ENCODE measurements around the gene CUEDC1.
A peak's percentile ranks its signal among the peaks of the same experiment; 100 is the strongest.

Gene CUEDC1

DNA sequence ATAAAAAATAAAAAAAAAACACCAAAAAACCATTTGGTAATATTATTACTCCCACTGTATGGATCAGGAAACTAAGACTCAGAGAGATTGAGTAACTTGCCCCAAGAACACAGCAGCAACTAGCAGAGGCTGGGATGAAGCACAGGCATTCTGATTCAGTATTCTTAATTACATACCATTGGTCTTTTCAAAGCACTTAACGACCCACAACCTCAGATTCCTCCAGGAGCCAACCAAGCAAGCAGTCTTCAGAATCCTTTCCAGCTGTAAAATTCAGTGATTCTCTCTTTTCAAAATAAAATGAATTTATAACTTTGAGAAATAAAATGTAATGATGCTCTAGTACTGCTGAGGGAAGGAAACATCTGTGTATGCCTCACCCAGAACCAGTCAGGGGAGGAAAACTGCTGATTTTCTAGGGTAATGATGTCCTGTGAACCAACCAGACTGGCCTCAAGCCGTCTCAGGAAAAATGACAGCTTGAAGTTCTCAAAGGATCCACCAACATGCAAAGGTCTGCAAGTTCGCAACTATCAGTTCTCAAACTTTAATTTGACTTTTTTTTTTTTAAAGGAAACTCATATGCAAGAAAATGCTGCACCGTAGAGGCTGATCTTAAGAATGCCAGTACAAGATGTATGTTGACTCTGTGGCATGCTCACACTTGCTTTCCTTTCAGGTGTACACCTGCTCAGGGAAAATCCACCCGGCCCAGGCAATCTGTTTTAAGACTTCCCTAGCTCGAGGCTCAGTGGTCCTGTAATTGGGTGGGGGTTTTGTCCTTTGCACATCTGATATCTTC, 9.0 kb downstream of the CUEDC1 start:
- DNase-seq (ENCODE audit: low read depth), result no peak
- peak overlapping the region; percentile 37 for H3K4me3 ChIP-seq (ENCODE audit: control insufficient read depth, low read depth, low read length)
- TF ChIP-seq CTCF (IDR thresholded peaks at IDR 0.05; ENCODE audit: control insufficient read depth, insufficient read depth, low read depth, low read length, missing control alignments), result no peak

GRCh38 chr17:57944908-57945307, 10.3 kb downstream of the CUEDC1 start:
- DNase-seq (ENCODE audit: low read depth), result no peak
- no peak overlapping the region for H3K4me3 ChIP-seq (ENCODE audit: control insufficient read depth, low read depth, low read length)
- no peak for TF ChIP-seq CTCF (IDR thresholded peaks at IDR 0.05; ENCODE audit: control insufficient read depth, insufficient read depth, low read depth, low read length, missing control alignments)

DNA sequence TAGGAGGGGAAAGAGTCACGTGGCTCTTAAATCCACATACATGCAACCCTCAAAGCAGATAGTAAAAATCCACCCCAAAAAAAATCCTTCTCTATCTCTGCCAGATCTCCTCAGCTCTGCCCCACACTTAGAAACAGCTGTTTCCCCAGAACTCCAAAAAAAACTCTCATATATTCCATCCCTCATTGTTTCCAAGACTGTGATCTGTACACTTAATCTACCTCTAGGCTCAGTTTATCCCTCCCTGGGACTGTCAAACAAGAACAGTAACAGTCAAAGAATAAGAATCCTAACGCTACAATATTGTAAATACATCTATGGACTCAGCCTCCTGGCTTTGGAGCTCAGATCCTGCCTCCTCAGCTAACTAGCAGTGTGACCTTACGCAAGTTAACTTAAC, 11.6 kb downstream of the CUEDC1 start:
- no peak overlapping the region for H3K4me3 ChIP-seq (ENCODE audit: control insufficient read depth, low read depth, low read length)
- TF ChIP-seq CTCF (IDR thresholded peaks at IDR 0.05; ENCODE audit: control insufficient read depth, insufficient read depth, low read depth, low read length, missing control alignments), result no peak
- no peak for DNase-seq (ENCODE audit: low read depth)

DNA sequence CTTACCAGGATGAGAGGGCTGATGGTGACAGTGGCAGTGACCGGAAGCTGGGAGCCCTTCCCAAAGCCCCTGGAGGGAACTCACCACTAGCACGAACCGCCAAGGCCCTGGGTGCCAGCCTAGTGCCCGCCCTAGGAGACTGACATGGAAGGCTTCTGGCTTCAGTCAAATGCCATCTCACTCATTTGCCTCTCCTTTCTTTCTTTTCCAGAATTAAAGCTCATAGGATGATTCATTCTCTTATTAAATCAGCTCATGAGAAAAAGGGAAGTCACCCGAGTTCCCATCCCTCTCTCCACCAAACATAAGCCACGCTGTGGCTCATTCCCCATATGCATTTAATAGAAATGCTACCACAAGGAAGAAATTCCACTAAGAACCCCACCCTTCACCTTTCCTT, 12.1 kb downstream of the CUEDC1 start:
- no peak for TF ChIP-seq CTCF (IDR thresholded peaks at IDR 0.05; ENCODE audit: control insufficient read depth, insufficient read depth, low read depth, low read length, missing control alignments)
- no peak overlapping the region; the same call in none of the 2 replicates for H3K4me3 ChIP-seq (ENCODE audit: control insufficient read depth, low read depth, low read length)
- DNase-seq (ENCODE audit: low read depth), result peak; percentile 54

GRCh38 chr17:57941384-57942370, 13.5 kb downstream of the CUEDC1 start:
- H3K4me3 ChIP-seq (ENCODE audit: control insufficient read depth, low read depth, low read length), result no peak overlapping the region
- no peak for DNase-seq (ENCODE audit: low read depth)
- TF ChIP-seq CTCF (IDR thresholded peaks at IDR 0.05; ENCODE audit: control insufficient read depth, insufficient read depth, low read depth, low read length, missing control alignments), result no peak

DNA sequence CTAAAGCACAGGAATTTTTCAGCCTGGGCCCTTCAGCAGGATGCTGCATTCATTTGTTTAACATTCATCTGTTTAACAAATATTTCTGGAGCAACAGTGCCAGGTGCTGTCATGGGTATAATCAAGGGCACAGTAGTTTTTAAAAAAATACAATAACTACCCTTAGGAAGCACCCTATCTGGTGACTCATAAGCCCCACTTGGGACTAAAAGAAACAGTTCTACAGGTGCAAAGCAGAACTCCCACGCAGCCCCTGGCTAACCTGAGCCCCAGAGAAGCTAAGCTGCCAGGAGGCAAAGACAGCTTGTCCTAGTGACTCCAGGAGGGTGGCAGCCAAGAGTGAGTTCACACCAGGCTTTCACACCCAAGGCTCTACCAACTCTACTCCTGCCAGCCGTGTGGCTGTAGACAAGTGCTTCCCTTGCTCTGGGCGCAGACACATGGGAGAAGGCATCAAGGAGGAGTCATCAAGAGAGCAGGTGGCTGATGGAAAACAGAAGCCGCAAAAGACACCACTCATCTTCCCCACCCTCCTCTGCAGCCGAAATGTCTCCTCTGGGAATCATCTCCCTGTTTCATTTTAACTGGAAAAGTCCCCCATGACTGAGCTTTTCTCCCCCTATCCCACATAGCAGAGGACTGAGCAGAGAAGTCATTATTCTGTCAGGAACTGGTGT, 14.4 kb downstream of the CUEDC1 start:
- DNase-seq (ENCODE audit: low read depth), result no peak
- H3K4me3 ChIP-seq (ENCODE audit: control insufficient read depth, low read depth, low read length), result no peak overlapping the region
- no peak for TF ChIP-seq CTCF (IDR thresholded peaks at IDR 0.05; ENCODE audit: control insufficient read depth, insufficient read depth, low read depth, low read length, missing control alignments)

All from AG09309 (cell line).